ENCODE data around the gene CDC20B. TPM values are rescaled to one million over a fixed set of nuclear protein-coding genes. Genes with fewer than 3 reads are reported as not detected.

The CDC20B gene
- total and polyA plus RNA-seq, 2 of the 8 experiments (the other 6 are each of a cell fraction or from before 2014, with no cell fraction given): 0.06 TPM; not detected in 1

- Histone ChIP-seq H3K4ac (replicated peaks; ENCODE audit: insufficient read length, low read depth, low read length) (no peak overlapping the region), H3K9ac (replicated peaks in 1 of 4; ENCODE audit: extremely low read depth in 1 of 4, low read depth in 3 of 4, low read length in 3 of 4) (no peak overlapping the region), H3K27me3 (replicated peaks in 1 of 4; ENCODE audit: control insufficient read depth in 3 of 4, extremely low read depth in 1 of 4, insufficient read depth in 3 of 4, low read length in 3 of 4) (peaks cover 61 to 79% (median 76%) of the 10 kb centered on the region in 4 experiments), H4K8ac (ENCODE audit: extremely low read depth, insufficient read depth, low read length) (no peak overlapping the region), H2BK5ac (ENCODE audit: low read depth, low read length) (no peak overlapping the region), H3K4me1 (replicated peaks in 1 of 4; ENCODE audit: control insufficient read depth in 3 of 4, insufficient read depth in 4 of 4, low read length in 3 of 4) (peaks cover 0 to 15% (median 5%) of the 10 kb centered on the region in 4 experiments; a peak in 6 of 7 replicates), H2AK5ac (ENCODE audit: low read depth, low read length) (no peak overlapping the region), H3K23me2 (ENCODE audit: low read depth, low read length) (peaks cover 11% of the 10 kb centered on the region; the same call in 1 of the 2 replicates), H2BK15ac (ENCODE audit: low read length) (no peak overlapping the region), H3K23ac (ENCODE audit: insufficient read length) (no peak overlapping the region), H3K9me3 (ENCODE audit: insufficient read depth in 2 of 2, low read depth in 1 of 2, low read length in 1 of 2) (no peaks in the 10 kb centered on the region), H3K4me3 (ENCODE audit: extremely low read depth in 1 of 4, insufficient read depth in 2 of 4, low read depth in 3 of 4, low read length in 4 of 4) (peak overlapping the region in 1 of 4 experiments; percentile 51; a peak in 2 of 8 replicates), H4K5ac (ENCODE audit: insufficient read length, low read depth, low read length) (no peak overlapping the region), H2BK20ac (ENCODE audit: low read length) (no peak overlapping the region), H3K4me2 (ENCODE audit: insufficient read depth in 1 of 2, low read depth in 2 of 2, low read length in 2 of 2) (peak overlapping the region; percentile 67 to 81), H3K79me2 (ENCODE audit: control insufficient read depth in 1 of 2, insufficient read depth in 2 of 2, low read length in 2 of 2) (no peaks in the 10 kb centered on the region), H3K56ac (replicated peaks; ENCODE audit: insufficient read length, low read depth, low read length) (no peak overlapping the region), H2AFZ (ENCODE audit: low read length) (no peak overlapping the region), H4K20me1 (replicated peaks in 1 of 2; ENCODE audit: control insufficient read depth in 1 of 2, insufficient read depth in 2 of 2, low read length in 2 of 2) (peaks cover 3 to 25% of the 10 kb centered on the region in 2 experiments), H3K27ac (ENCODE audit: low read depth, low read length) (no peak overlapping the region), H2BK12ac (ENCODE audit: low read depth, low read length) (peak overlapping the region; percentile 51; the same call in 1 of the 2 replicates), H2BK120ac (replicated peaks; ENCODE audit: low read depth, low read length) (no peak overlapping the region), H3K18ac (ENCODE audit: extremely low read depth, low read length) (no peak overlapping the region), H4K91ac (replicated peaks; ENCODE audit: insufficient read length, low read length) (no peak overlapping the region), H3K36me3 (ENCODE audit: control insufficient read depth in 2 of 4, insufficient read depth in 4 of 4, low read length in 3 of 4) (peaks cover 0 to 6% (median 0%) of the 10 kb centered on the region in 4 experiments; a peak in 1 of 8 replicates), H3K79me1 (ENCODE audit: low read depth, low read length) (no peaks in the 10 kb centered on the region), H3K14ac (ENCODE audit: insufficient read length) (no peak overlapping the region)
- CTCF ChIA-PET (ENCODE audit: partially characterized antibody): interaction anchor here (0.7 to 7.6 kb wide), 3 partner anchors 13 to 75 kb away, joined by 3 to 105 read pairs (median 6); partner anchors contain the start of gene CCNO
- 8% methylated on average over 30 of the region's 30 CpGs; no CpG with 5 or more reads in 1 of the 2 experiments for WGBS, 2 experiments (ENCODE audit: extremely low coverage in 1 of 2, insufficient coverage in 1 of 2, insufficient read length in 1 of 2, insufficient replicate concordance in 2 of 2, low coverage in 1 of 2, low lambda C conversion rate in 2 of 2, missing lambda C conversion rate in 1 of 2)
- POLR2A ChIA-PET (ENCODE audit: partially characterized antibody): interaction anchor here (0.7 to 2.8 kb wide), 2 partner anchors 11 to 38 kb away, joined by 3 to 21 read pairs; partner anchors contain the start of gene CCNO
- DNase-seq (ENCODE audit: low read depth in 1 of 2, low spot score in 2 of 2) (no peak), FAIRE-seq (no peak)
- 0 out of 2 replicates have a peak, but pooled peaks have one; percentile 2 for TF ChIP-seq TCF12 (IDR thresholded peaks at IDR 0.05; ENCODE audit: low read depth, low read length)
- no peak for TF ChIP-seq RFX5 (IDR thresholded peaks at IDR 0.05; ENCODE audit: borderline replicate concordance, low read depth, low read length)
- no peak for TF ChIP-seq TAF1 (IDR thresholded peaks at IDR 0.05; ENCODE audit: low read depth, low read length)
- peak; percentile 78 for TF ChIP-seq RNF2 (IDR thresholded peaks at IDR 0.05; ENCODE audit: borderline replicate concordance, low read depth, low read length, missing control alignments, poor library complexity, severe bottlenecking)
- no peak for TF ChIP-seq ZNF274 (IDR thresholded peaks at IDR 0.05; ENCODE audit: borderline replicate concordance, extremely low read depth, low read length)
- no peak for TF ChIP-seq CHD2 (IDR thresholded peaks at IDR 0.05; ENCODE audit: low read length)
- peak; percentile 92 for TF ChIP-seq SUZ12 (IDR thresholded peaks at IDR 0.05; ENCODE audit: low read length)
- TF ChIP-seq ASH2L (IDR thresholded peaks at IDR 0.05; ENCODE audit: low read length): peak; percentile 1
- peak; percentile 92; the same call in 1 of the 2 replicates for TF ChIP-seq CBX8 (IDR thresholded peaks at IDR 0.05; ENCODE audit: borderline replicate concordance, low read depth, low read length)
- TF ChIP-seq SP4 (IDR thresholded peaks at IDR 0.05; ENCODE audit: low read length): no peak
- no peak for TF ChIP-seq YY1 (IDR thresholded peaks at IDR 0.05; ENCODE audit: low read depth, low read length)
Measured at GRCh38 chr5:55222092-55222984, 49.4 kb upstream of the CDC20B start.

Data from H1 (cell line).